OCI-LY3 (cell line): ENCODE results near the gene TRIM13.

ENCODE experiments used
- EZH2phosphoT487 ChIP-seq: fragments of 200-600 bp; shearing (Covaris generic); IDR thresholded peaks from 2 replicates; pipeline ENCODE4 v1.6.1; 2018; ENCODE audit warnings: antibody characterized with exemption, mixed run types, low read depth
- TF ChIP-seq, protein P1 (sequence below): fragments of 200-600, 300-600 bp; sonication (generic); IDR thresholded peaks from 2 replicates; pipeline ENCODE4 v1.5.1; 2014; ENCODE audit warnings: antibody characterized with exemption, low read length, low read depth

DNA sequence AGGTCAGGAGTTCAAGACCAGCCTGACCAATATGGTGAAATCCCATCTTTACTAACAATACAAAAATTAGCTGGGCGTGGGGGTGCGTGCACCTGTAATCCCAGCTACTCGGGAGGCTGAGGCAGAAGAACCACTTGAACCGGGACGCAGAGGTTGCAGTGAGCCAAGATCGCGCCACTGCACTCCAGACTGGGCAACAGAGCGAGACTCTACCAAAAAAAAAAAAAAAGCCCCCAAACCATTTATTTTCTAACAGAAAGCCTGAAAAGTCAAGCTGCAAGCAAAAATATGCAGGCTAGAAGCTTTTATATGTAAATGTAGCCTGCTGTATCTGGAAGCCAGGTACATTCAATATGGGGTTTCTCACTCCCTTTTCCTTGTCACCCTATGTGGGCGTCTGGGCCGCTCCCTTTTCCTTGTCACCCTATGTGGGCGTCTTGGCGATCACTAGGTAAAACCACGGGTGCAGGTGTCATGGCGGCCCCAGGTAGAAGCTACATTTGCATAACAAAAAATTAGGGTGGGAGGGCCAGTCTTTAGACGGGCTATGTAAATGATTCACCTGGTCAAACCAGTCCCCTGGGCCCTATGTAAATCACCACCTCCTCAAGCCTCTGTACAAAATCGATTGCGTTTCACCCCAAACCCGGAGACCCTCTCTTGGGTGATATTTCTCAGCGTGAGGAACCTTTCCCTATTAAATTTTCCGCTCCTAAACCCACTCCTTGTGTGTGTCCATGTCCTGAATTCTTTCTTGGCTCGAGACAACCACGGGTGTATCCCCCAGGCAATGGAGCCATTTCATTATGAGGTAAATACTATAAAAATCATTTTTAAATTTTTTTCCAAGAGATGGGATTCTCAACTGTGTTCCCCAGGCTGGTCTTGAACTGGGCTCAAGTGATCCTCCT is 2.1 kb downstream of the TRIM13 start:
- TF ChIP-seq, protein P1, sequence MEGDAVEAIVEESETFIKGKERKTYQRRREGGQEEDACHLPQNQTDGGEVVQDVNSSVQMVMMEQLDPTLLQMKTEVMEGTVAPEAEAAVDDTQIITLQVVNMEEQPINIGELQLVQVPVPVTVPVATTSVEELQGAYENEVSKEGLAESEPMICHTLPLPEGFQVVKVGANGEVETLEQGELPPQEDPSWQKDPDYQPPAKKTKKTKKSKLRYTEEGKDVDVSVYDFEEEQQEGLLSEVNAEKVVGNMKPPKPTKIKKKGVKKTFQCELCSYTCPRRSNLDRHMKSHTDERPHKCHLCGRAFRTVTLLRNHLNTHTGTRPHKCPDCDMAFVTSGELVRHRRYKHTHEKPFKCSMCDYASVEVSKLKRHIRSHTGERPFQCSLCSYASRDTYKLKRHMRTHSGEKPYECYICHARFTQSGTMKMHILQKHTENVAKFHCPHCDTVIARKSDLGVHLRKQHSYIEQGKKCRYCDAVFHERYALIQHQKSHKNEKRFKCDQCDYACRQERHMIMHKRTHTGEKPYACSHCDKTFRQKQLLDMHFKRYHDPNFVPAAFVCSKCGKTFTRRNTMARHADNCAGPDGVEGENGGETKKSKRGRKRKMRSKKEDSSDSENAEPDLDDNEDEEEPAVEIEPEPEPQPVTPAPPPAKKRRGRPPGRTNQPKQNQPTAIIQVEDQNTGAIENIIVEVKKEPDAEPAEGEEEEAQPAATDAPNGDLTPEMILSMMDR, result no peak
- no peak for TF ChIP-seq EZH2phosphoT487
